Measurements from ENCODE around the gene MEGF9.

GRCh38 chr9:120646948-120647347 is 67.3 kb downstream of the MEGF9 start:
- no peak for TF ChIP-seq CTCF (IDR thresholded peaks at IDR 0.05; ENCODE audit: low read depth, low read length)
- no peak for TF ChIP-seq EZH2phosphoT487 (IDR thresholded peaks at IDR 0.05; ENCODE audit: low read depth)
